Hematopoietic multipotent progenitor cell treated with erythropoietin and hydrocortisone succinate and interleukin-3 and kit ligand, for 6 days (in vitro differentiated cells): Measurements from ENCODE around the gene SIPA1L3.
"Not testable (repeated sequence)": the region's sequence is repeated elsewhere in the genome, so short reads cannot be mapped to it uniquely, and the experiment has no call there.

Source experiments
- DNase-seq: peaks from one replicate; pipeline ENCODE4 v3.0.0-alpha.2; 2015

The SIPA1L3 gene

DNA sequence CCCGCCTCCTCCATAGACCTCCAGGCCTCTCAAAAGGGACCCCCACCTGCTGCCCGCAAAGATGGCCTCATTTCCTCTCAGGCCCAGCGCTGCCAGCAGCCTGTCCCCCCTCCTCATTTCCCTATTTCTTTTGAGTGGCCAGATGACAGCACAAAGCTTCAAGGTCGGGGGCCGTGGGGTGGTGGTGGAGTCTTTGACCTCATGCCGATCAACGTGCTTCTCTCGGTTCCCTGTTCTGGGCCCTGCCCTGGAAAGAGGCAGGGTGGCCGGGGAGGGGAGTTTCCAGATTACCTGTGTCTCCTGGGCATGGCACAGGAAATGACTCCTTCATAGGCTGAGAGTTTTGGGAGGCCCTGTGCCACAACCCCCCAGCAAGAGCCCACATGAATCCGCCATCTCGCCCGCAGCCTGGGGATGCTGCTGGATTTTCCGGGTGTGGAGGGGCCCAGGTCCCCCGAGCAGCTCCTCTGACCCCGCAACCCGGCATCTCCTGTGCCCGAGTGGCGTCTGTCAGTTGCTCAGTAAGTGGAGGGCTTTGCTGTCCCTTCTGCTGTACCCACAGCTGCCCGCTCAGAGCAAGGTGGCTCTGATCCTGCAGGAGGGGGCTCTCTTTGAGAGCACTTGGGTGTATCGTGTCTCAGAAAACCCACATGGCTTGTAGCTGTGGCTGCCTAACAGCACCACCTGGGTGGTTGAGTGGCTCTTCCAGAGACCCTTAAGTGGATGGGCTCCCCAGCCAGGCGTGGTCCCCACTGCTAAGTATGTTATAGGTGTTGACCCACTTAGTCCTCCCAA lies 139.4 kb downstream of the SIPA1L3 start:
- DNase-seq = no peak

DNA sequence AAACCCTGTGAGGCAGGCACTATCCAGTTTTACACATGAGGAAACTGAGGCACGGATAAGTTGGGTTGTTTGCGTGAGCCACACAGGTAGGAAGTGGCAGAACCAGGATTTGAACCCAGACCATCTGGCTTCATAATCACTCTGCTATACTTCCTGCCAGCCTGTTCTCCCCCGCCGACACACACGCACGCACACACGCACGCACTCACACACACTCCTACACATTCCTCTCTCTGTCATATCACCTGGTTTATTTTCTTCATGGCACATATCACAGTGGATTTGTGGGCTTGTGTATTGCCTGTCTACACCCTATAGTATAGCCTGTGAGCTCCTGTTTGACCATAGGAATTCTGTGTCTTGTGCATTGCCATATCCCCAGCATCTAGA lies 140.0 kb downstream of the SIPA1L3 start:
- no peak for DNase-seq

DNA sequence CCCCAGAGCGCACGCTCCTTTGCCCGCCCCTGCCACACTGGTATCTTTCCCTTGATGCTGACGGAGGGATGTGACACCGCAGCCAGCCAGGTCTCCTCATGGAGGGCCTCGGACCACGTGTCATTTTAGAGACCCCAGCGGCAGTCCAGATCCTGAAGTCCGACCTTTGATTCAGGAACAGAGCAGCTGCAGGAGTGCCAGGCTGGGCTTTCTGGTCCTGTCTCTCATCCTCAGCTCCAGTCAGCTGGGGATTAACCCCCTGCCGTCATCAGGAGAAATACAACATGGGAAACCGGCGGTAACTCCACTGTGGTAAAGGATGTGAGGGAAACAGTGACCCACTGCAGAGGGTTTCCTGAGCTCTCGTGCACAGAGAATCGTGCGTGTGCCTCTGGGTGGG lies 140.6 kb downstream of the SIPA1L3 start:
- DNase-seq = no peak

DNA sequence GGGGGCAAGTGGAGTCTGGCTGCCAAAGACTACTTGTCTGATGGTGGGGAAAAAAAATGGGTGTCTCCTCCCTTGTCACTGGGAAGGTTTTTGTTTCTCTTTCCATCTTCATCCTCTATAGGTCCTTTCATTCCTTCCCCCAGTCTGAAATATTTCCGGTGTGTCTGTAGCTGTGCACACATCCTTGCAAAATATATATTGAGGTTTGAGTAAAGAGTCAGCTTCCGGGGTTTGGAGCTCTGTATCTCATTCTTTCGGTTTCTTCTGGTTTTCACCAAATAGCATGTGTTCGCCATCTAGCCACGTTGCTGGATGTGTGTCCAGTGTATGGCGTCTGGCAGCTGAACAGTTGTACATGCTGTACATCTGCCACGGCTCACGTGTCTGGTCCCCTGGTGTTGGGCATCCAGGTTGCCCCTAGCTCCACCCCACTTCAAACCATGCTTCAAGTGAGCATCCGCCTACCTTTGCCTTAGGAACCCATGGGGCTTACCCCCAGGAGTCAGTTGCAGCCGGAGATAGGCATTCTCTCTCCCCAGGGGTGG lies 142.2 kb downstream of the SIPA1L3 start:
- DNase-seq = peak; percentile 62

DNA sequence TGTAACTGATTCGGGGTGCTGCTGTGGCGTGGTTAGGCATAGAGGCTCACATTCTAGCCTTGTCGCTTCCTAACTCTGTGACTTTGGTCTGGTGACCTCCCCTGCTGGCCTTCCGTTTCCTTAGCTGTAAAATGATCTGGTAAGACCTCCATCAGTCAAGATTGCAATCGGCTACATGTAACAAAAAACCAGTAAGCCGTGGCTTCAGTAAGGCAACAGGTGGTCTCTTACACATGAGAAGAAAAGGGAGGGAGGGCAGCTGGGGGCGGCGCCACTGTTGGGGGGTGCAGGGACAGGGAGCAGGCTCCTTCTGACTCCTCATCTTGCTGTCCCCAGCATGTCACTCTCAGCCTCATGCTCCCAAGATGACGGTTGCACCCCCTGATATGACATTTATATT lies 148.0 kb downstream of the SIPA1L3 start:
- peak; percentile 6 for DNase-seq

DNA sequence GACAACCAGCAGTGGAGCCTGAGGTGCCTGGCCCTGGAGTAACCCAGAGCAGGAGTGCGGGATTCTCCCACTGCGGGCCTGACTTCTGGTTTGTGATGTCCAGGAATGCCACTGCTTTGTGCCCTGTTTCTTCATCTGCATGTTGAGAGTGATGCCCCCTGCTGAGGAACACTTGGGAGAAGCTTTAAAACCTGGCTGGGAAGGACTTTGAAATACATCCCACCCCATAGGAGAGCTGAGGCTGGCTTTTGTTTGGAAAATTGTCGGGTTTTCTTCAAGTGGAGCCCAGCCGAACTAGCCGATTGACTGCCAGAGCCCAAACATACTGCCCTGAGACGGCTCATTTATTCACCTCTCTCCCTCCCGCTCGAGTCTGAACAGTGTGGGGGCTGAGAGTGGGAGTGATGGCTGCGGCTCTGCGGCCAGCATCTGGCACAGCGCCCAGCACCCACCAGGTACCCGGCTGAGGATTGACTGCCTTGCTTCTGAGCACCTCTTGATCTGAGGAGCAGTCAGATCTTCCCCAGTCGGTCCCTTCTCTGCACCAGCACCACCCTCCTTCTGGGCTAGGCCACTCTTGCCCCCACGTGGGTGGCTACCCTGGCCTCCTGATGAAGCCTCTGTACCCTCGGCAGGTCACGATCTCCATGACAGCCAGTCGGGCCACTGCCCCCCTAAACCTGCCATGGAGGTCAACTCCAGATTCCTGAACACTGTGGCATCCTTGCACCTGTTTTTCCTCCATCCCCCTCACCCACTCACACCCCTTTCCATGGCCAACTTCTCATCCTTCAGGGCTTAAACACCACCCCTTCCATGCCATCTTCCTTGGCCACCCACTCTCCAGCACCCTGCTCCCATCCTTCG lies 148.9 kb downstream of the SIPA1L3 start:
- DNase-seq = no peak

DNA sequence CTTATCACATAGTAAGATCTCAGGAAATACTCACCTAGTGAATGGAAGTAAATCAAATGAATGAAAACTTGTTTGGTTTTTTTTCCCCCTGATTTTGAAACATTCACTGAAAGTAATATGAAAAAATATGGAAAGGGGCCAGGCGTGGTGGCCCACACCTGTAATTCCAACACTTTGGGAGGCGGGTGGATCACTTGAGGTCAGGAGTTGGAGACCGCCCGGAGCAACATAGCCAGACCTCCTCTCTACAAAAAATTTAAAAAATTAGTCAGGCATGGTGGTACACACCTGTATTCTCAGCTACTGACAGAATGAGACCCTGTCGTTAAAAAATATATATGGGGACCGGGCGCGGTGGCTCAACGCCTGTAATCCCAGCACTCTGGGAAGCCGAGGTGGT lies 149.6 kb downstream of the SIPA1L3 start:
- no peak for DNase-seq

DNA sequence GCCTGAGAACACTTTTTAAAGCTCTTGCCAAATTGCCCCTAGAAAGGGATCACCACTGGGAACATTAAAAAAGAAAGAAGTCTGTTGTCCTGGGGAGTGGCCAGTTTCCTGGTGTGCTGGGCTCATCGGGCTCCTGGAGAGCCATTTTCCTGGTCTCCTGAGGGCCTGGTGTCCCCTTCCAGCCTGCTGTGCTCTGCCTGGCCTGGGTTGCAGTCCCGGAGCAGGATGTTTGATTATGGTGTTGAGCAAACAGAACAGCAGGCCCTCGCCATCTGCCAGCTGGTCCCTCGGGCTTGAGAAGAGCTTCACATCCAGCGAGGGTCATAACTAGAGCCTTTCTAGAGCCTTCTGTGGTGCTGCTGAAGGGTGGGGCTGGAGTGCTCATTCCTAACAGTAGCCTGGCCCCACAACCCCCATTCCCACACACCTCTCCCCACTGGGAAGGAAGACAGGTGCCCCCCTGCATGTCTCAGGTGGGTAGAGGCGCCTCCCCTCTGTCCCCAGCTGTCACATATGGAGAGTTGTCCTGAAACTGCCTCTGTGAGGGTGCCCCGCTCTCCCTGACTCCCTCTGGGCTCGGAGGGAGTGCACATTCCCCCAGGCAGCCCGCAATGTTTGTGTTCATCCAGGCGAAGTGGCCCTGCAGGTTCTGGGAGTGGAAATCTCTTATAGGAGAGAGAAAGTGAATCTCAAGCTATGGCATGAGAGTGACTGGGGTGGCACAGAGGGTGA lies 151.1 kb downstream of the SIPA1L3 start:
- no peak for DNase-seq

DNA sequence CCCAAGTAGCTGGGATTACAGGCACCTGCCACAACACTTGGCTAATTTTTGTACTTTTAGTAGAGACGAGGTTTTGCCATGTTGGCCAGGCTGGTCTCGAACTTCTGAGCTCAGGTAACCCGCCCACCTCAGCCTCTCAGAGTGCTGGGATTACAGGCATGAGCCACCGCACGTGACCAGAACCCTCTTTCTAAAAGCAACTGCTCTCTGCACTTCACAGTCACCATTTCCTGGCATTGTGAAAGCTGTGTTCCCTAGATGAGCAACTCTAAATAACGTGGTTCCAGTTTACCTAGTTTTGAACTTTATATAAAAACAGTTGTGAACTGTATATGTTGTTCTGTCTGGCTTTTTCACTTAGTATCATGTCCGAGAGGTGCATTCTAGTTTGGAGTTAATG lies 152.9 kb downstream of the SIPA1L3 start:
- peak; percentile 12 for DNase-seq

DNA sequence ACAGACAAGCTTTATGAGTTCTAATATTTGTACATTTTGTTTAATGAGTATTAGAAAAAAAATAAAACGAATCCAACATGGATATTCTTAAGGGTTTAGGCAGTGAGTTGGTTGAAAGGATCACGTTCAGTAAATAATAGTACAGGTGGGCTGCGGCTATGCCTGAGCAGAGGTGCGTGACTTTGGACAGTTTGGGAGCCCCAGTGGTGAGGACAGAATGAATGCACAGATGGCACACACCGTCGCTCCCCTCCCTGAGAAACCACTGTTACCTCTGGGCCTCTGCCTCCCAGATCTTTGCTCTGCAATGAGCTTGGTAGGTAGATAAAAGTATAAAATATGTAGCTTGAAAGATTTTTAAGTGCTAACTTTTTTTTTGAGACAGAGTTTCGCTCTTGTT lies 153.3 kb downstream of the SIPA1L3 start:
- no peak for DNase-seq

DNA sequence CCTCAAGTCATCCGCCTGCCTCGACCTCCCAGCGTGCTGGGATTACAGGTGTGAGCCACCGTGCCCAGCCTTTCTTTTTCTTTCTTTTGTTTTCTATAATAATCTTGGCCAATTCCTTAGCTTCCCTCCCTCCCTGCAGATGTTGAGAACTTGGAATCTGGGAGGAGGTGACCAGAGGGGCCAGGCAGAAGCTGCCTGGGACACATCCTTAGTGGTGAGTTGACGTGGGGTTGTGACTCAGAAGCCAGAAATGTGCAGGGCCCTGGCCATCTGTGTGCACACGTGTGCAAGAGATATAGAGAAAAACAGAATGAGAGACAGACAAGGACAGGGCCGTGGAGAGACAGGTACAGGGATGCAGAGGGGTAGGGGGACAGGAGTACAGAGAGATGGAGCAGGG lies 154.3 kb downstream of the SIPA1L3 start:
- DNase-seq = no peak

DNA sequence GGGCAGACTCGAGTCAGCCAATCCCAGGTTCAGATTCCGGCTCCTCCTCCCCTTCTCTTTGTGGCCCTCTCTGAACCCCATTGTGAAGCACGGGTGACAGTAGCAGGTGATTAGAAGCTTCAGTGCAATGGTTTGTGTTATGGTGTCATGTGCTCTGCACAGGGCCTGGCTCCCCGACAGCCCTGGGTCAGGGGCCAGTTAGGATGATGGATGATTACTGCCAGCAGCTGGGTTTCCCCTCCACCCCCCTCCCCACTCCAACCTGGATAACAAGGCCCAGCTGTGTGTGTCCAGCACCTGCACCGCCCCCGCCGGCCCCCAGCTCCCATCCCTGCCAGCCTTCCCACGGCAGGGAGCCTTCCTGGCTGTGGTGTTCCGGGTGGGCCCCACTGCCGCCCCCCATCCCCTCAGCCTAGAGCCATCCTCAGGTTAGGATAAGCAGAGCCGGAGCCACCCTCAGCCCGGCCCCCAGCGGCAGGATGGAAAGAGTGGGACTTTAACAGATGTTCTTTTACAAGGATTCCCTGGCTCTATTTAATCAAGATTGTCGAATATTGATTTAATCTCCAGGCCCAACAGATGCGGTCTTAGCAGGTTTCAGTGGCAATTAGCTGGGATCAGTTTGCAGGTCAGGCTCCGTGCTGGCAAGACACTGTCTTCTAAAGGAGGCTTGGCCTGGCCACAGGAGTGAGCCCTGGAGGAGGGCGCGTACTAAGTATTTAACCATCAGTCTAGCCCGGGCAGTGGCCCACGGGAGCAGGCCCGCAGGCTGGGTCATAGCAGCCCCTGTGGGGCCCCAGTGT lies 156.2 kb downstream of the SIPA1L3 start:
- no peak for DNase-seq

DNA sequence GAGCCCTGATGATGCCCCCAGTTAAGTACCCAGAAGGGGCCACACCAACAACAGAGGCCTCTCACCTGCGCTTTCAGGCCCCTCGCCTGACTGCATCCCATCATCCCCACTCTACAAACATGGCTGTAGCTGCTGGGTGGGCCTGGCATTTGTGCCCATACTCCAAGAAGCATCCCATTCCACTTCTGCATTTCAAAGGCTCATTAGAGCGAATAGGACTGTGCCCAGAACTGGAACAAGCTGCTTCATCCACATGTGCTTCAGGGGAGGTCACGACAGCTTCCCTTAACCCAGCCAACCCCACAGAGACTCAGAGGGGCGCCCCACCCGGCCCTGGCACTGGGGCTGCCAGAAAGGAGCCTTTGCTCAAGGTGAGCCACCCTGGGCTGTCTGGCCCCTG lies 156.9 kb downstream of the SIPA1L3 start:
- no peak for DNase-seq

DNA sequence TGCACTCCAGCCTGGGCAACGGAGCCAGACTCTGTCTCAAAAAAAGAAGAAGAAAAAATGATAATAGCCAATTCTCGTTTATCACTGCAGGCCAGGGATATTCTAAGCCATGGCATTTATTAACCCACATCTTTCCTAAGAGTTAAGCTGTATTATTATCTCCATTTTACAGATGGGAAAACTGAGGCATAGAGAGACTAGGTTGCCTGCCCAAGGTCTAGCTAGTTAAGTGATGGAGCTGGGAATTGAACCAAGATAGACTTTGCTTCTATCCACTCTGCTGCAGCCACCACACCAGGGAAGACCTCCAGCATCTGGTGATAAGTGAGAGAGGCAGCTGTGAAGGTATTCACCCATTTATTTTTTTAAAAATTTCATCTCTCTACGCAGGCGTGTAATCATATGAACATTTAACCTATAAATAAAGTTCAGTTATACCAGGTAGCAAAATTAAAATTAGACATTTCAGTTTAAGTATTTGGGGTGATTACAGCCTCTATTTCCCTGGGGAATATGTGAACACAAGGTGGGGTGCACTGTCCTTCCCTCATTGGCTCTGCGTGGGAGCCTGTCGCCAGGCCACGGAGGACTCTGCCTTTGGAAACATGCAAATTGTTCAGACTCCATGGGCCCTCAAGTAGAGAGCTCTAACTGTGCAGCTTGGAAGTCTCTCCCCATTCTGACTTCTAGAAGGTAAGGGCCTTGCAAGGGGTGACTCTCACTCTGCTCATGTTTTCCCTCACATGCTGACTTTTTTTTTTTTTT lies 157.8 kb downstream of the SIPA1L3 start:
- no peak for DNase-seq

DNA sequence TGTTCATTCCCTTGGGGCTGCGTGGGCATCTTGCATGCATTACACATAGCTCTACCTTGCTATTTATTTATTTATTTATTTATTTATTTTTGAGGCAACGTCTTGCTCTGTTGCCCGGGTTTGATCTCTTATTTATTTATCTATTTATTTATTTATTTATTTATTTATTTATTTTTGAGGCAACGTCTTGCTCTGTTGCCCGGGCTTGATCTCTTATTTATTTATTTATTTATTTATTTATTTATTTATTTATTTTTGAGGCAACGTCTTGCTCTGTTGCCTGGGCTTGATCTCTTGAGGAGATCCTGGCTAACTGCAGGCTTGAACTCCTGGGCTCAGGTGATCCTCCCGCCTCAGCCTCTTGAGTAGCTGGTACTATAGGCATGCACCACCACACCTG lies 158.8 kb downstream of the SIPA1L3 start:
- DNase-seq = not testable (repeated sequence)

DNA sequence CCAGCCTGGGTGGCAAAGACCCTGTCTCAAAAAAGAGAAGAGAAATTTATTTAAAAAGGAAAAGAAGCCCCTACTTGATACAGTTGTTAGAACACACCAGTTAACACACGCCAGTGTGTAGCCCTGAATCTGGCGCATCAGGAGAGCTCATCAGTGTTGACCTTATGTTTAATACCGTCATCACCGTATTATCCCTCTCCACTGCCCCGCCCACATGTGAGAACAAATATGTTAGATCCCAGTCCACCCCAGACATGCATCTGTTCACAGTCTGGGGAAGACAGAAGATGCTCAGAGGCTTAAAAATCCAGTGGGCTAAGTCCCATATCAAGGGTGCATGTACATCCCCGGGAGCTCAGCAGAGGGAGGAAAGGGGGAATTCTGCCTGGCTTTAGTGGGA lies 161.8 kb downstream of the SIPA1L3 start:
- DNase-seq = no peak

DNA sequence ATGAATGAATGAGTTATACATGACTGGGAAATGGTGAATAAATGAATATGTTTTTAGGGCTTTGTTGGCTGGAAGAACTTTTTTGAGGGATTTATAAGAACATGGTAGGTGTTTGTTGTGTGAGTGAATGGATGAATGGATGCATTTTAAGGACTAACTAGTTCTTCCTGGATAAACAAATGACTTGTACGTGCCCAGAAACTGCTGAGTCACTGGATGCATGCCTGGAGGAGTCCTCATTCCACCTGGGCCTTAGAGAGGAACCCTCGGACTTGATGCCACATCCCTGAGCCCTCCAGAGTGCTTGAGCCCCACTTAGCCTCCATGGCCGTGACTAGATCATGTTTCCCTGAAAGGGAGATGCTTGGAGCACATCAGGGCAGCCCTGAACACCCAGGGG lies 163.6 kb downstream of the SIPA1L3 start:
- DNase-seq = no peak

DNA sequence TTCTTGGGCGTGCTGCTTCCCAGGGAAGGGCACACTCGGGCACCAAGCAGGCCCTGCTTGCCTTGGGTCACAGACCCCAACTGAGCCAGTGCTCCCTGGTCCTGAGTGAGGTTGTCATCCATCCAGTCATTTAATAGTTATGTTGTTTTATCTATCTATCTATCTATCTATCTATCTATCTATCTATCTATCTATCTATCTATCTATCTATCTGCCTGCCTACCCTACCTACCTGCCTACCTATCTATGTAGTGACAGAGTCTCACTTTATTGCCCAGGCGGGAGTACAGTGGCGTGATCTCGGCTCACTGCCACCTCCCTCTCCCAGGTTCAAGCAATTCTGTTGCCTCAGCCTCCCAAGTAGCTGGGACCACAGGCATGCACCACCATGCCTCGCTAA lies 164.0 kb downstream of the SIPA1L3 start:
- DNase-seq = not testable (repeated sequence)

DNA sequence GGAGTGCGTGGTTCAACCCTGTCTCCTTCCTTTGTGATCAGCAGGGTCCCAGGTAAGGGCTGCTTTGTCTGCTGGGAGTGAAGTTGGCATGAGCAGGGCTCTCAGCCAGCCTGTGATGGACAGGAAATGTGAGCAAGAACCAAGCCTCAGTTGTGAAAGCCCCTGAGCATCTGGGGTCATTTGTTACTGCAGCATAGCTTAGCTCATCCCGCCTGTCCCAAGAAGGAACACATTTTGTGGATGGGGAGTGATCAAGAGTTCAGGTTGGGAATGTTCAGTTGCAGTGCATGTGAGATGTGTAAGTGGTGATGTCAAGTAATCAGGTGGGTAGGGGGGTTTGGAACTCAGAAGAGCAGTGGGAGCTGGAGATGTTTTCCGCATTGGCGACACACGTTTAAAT lies 164.6 kb downstream of the SIPA1L3 start:
- DNase-seq = no peak

DNA sequence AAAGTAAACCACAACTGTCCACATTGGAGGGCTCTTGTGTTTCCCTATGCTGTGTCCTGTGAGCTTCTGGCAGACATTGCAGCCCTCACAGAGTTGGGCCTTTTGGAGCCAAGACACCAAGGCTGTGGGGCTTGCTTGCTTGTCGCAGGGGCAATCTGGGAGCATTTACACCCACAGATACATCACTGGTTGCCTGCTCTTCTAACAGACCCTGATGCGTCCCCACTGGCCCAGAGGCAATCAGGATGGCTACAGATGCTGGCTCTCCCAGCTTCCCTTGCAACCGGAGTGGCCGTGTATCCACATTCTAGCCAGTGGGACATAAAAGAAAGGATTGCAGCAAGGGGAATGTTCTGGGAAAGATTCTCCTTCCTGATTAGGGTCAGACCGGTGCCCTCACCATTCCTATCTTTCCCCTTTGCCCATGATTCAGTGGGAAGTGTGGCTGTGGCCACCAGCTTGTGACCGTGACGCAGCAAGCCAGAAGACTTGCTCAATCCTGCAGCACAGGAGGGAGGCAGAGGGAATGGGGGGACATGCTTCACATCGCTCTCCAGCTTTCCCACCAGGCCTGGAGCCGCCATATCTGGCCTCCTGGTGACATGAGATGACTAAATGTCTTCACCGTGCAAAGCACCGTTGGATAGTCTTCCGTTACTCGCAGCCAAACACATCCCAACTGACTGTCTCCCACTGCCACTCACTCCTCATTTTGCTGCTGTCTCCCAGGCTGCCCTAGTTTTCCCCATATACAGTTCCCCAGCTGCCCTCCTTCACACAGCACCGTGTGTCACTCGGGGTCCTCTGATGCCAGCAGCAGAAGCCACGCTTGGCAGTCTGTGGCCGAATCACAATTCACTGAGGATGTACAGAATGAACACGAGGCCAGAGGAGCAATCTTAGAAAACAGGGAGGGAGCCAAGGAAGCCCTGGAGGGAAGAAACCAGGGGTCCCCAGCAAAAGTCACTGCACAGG lies 166.1 kb downstream of the SIPA1L3 start:
- no peak for DNase-seq
